K562 (cell line): ENCODE data around the gene KPNA1.

Experiments used
- HNRNPL ChIP-seq: fragments of 200-400 bp; formaldehyde crosslinking; IDR thresholded peaks from 2 replicates; pipeline ENCODE4 v1.6.1; 2017; ENCODE audit warnings: low read depth, mild to moderate bottlenecking, low read length
- MXI1 ChIP-seq: IDR thresholded peaks from 2 replicates; pipeline ENCODE4 v1.6.1; 2011; ENCODE audit warnings: low read depth, mild to moderate bottlenecking, improper control_type of control experiment, low read length
- RNF2 ChIP-seq: sonication (generic); IDR thresholded peaks from 2 replicates; pipeline ENCODE4 v1.6.1; 2016
- TF ChIP-seq, protein P1 (sequence below), 3 experiments: IDR thresholded peaks in 2 of 3; conservative IDR thresholded peaks in 1 of 3; 2 replicates each; pipeline ENCODE4 v1.5.1; 2011 to 2012; ENCODE audit warnings: low read length in 3 of 3, mild to moderate bottlenecking in 3 of 3, control low read depth in 2 of 3, improper control_type of control experiment in 1 of 3, inconsistent platforms in 1 of 3, low read depth in 1 of 3, mixed read lengths in 1 of 3, moderate library complexity in 1 of 3; ENCODE audit not compliant: insufficient read depth in 2 of 3
- TF ChIP-seq, protein P2 (sequence below), 2 experiments: fragments of 450-650 bp; formaldehyde crosslinking in 1 of 2; IDR thresholded peaks; 2 replicates each; pipeline versions ENCODE4 v1.4.0 to v1.6.1; 2014 to 2020; ENCODE audit warnings: mild to moderate bottlenecking in 2 of 2, borderline replicate concordance in 1 of 2, low read depth in 1 of 2
- TF ChIP-seq, protein P3 (sequence below): sonication (generic); formaldehyde crosslinking; IDR thresholded peaks from 2 replicates; pipeline ENCODE4 v1.8.0; 2022; ENCODE audit warnings: mild to moderate bottlenecking, missing genetic modification reagents

DNA sequence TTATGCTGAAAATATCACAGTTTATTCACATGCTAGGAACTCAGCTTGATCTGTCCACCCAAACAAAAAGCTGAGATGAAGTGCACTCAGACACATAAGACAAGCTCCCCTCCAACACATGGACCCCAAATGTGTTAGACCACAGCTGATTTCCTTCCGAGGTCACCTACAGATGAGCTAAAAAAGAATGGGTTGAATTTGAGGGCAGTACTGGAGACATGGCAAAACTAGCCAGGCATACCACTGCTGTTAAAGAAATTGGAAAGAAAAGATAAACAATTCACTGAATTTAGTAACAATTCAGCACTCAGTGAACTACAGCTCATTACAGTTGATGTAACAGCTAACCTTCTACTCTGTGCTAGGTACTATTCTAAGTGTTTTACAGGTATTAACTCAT is 33.9 kb upstream of the KPNA1 start:
- TF ChIP-seq, protein P1, sequence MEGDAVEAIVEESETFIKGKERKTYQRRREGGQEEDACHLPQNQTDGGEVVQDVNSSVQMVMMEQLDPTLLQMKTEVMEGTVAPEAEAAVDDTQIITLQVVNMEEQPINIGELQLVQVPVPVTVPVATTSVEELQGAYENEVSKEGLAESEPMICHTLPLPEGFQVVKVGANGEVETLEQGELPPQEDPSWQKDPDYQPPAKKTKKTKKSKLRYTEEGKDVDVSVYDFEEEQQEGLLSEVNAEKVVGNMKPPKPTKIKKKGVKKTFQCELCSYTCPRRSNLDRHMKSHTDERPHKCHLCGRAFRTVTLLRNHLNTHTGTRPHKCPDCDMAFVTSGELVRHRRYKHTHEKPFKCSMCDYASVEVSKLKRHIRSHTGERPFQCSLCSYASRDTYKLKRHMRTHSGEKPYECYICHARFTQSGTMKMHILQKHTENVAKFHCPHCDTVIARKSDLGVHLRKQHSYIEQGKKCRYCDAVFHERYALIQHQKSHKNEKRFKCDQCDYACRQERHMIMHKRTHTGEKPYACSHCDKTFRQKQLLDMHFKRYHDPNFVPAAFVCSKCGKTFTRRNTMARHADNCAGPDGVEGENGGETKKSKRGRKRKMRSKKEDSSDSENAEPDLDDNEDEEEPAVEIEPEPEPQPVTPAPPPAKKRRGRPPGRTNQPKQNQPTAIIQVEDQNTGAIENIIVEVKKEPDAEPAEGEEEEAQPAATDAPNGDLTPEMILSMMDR (IDR thresholded peaks at IDR 0.05 in 2 of 3, conservative IDR thresholded peaks at IDR 0.05 in 1 of 3; ENCODE audit: insufficient read depth in 2 of 3, low read depth in 1 of 3, low read length in 3 of 3): no peak
- TF ChIP-seq MXI1: no peak
- no peak for TF ChIP-seq HNRNPL
- TF ChIP-seq, protein P2, sequence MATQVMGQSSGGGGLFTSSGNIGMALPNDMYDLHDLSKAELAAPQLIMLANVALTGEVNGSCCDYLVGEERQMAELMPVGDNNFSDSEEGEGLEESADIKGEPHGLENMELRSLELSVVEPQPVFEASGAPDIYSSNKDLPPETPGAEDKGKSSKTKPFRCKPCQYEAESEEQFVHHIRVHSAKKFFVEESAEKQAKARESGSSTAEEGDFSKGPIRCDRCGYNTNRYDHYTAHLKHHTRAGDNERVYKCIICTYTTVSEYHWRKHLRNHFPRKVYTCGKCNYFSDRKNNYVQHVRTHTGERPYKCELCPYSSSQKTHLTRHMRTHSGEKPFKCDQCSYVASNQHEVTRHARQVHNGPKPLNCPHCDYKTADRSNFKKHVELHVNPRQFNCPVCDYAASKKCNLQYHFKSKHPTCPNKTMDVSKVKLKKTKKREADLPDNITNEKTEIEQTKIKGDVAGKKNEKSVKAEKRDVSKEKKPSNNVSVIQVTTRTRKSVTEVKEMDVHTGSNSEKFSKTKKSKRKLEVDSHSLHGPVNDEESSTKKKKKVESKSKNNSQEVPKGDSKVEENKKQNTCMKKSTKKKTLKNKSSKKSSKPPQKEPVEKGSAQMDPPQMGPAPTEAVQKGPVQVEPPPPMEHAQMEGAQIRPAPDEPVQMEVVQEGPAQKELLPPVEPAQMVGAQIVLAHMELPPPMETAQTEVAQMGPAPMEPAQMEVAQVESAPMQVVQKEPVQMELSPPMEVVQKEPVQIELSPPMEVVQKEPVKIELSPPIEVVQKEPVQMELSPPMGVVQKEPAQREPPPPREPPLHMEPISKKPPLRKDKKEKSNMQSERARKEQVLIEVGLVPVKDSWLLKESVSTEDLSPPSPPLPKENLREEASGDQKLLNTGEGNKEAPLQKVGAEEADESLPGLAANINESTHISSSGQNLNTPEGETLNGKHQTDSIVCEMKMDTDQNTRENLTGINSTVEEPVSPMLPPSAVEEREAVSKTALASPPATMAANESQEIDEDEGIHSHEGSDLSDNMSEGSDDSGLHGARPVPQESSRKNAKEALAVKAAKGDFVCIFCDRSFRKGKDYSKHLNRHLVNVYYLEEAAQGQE (IDR thresholded peaks at IDR 0.05; ENCODE audit: borderline replicate concordance): no peak
- TF ChIP-seq, protein P2 (CRISPR knock-in tag; IDR thresholded peaks at IDR 0.05; ENCODE audit: low read depth): no peak
- TF ChIP-seq, protein P3, sequence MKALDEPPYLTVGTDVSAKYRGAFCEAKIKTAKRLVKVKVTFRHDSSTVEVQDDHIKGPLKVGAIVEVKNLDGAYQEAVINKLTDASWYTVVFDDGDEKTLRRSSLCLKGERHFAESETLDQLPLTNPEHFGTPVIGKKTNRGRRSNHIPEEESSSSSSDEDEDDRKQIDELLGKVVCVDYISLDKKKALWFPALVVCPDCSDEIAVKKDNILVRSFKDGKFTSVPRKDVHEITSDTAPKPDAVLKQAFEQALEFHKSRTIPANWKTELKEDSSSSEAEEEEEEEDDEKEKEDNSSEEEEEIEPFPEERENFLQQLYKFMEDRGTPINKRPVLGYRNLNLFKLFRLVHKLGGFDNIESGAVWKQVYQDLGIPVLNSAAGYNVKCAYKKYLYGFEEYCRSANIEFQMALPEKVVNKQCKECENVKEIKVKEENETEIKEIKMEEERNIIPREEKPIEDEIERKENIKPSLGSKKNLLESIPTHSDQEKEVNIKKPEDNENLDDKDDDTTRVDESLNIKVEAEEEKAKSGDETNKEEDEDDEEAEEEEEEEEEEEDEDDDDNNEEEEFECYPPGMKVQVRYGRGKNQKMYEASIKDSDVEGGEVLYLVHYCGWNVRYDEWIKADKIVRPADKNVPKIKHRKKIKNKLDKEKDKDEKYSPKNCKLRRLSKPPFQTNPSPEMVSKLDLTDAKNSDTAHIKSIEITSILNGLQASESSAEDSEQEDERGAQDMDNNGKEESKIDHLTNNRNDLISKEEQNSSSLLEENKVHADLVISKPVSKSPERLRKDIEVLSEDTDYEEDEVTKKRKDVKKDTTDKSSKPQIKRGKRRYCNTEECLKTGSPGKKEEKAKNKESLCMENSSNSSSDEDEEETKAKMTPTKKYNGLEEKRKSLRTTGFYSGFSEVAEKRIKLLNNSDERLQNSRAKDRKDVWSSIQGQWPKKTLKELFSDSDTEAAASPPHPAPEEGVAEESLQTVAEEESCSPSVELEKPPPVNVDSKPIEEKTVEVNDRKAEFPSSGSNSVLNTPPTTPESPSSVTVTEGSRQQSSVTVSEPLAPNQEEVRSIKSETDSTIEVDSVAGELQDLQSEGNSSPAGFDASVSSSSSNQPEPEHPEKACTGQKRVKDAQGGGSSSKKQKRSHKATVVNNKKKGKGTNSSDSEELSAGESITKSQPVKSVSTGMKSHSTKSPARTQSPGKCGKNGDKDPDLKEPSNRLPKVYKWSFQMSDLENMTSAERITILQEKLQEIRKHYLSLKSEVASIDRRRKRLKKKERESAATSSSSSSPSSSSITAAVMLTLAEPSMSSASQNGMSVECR (CRISPR knock-in tag): no peak
- TF ChIP-seq RNF2: no peak
